ENCODE data around the gene SLC7A8.

The SLC7A8 gene

GRCh38 chr14:23193432-23193831 is 10.0 kb upstream of the SLC7A8 start:
- H3K4me3 ChIP-seq (ENCODE audit: low read depth, low read length) = no peak overlapping the region
- TF ChIP-seq CTCF (IDR thresholded peaks at IDR 0.05; ENCODE audit: borderline replicate concordance, insufficient read depth, low read depth, low read length) = no peak

- TF ChIP-seq CTCF (IDR thresholded peaks at IDR 0.05; ENCODE audit: borderline replicate concordance, insufficient read depth, low read depth, low read length) = no peak
- H3K4me3 ChIP-seq (ENCODE audit: low read depth, low read length) = no peak overlapping the region
Observed at GRCh38 chr14:23187925-23188324, 4.5 kb upstream of the SLC7A8 start.

- TF ChIP-seq CTCF (IDR thresholded peaks at IDR 0.05; ENCODE audit: borderline replicate concordance, insufficient read depth, low read depth, low read length) = peak; percentile 73
- H3K4me3 ChIP-seq (ENCODE audit: low read depth, low read length) = no peak overlapping the region
Observed at GRCh38 chr14:23186913-23187654, 3.6 kb upstream of the SLC7A8 start.

- TF ChIP-seq CTCF (IDR thresholded peaks at IDR 0.05; ENCODE audit: borderline replicate concordance, insufficient read depth, low read depth, low read length) = no peak
- no peak overlapping the region for H3K4me3 ChIP-seq (ENCODE audit: low read depth, low read length)
Observed at GRCh38 chr14:23185063-23185462, 1.6 kb upstream of the SLC7A8 start.

- H3K4me3 ChIP-seq (ENCODE audit: low read depth, low read length) = no peak overlapping the region
Observed at GRCh38 chr14:23183158-23183470, 346 bp downstream of the SLC7A8 start.

GRCh38 chr14:23182372-23183157 is 895 bp downstream of the SLC7A8 start:
- no peak overlapping the region for H3K4me3 ChIP-seq (ENCODE audit: low read depth, low read length)
- no peak for TF ChIP-seq CTCF (IDR thresholded peaks at IDR 0.05; ENCODE audit: borderline replicate concordance, insufficient read depth, low read depth, low read length)

More at GRCh38 chr14:23183158-23183470, 346 bp downstream of the SLC7A8 start:
- no peak for TF ChIP-seq CTCF (IDR thresholded peaks at IDR 0.05; ENCODE audit: borderline replicate concordance, insufficient read depth, low read depth, low read length)

GRCh38 chr14:23181946-23182345 is 1.5 kb downstream of the SLC7A8 start:
- no peak for TF ChIP-seq CTCF (IDR thresholded peaks at IDR 0.05; ENCODE audit: borderline replicate concordance, insufficient read depth, low read depth, low read length)
- H3K4me3 ChIP-seq (ENCODE audit: low read depth, low read length) = no peak overlapping the region
